ENCODE results near the gene NYNRIN. TPM values are rescaled to one million over a fixed set of nuclear protein-coding genes. Genes with fewer than 3 reads are reported as not detected.
"Not testable (repeated sequence)": the region's sequence is repeated elsewhere in the genome, so short reads cannot be mapped to it uniquely, and the experiment has no call there.

Gene NYNRIN
- total RNA-seq, 1 experiment from 2014 or later, result not detected

DNA sequence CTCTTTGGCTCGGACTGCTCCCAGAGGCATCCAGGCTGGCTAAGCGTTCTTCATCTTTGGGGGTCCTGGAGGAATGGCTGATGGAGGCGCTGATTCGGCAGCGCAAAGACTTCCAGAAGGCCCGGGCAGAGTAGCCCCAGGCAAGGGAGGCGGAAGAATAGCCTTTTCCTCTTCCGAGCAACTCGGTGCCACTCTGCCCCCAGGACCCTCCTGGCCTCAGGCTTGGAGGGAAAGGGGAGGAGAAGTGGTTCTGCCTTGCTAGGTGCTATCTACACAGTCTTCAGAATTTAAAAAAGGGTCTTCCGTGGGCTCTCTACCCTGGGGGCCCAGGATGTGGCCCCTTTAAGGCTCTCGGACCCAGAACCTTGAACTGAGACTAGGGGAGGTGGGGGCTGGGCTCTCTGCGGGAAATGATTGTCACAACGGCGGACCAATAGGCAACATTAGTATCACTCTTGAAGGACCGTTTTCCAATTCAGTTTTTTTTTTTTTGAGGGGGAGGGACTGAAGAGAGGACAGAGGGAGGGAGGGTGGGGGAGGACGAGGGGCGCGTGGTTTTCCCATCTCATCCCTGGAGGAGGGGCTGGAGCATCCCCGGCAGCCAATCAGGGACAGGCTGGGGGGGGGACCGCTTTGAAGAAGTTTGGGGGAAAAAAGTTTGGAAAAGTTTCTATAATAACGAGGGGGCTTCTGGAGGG is 31.1 kb upstream of the NYNRIN start, which contains the start of gene NFATC4:
Gene NFATC4, plus strand, starts transcription at position 671 of the 698 bp plus-strand sequence. CDS start 157 bp downstream, outside the sequence.
- H3K4me2 ChIP-seq (ENCODE audit: low read depth, low read length, poor library complexity, severe bottlenecking), result peak within 1 kb of the TSS; percentile 96
- H3K27ac ChIP-seq (ENCODE audit: low read length), result peak within 1 kb of the TSS; percentile 79
- no peaks in the 10 kb centered on the region for H3K9me3 ChIP-seq (ENCODE audit: low read length)
- H3K4me3 ChIP-seq (ENCODE audit: low read length), result peak within 1 kb of the TSS; percentile 72
- no peaks in the 10 kb centered on the region for H4K20me1 ChIP-seq (ENCODE audit: insufficient read depth, low read depth, low read length)
- peaks cover 57% of the 10 kb centered on the region for H3K4me1 ChIP-seq (ENCODE audit: low read length)
- no peaks in the 10 kb centered on the region for H3K36me3 ChIP-seq (ENCODE audit: insufficient read depth, low read length)
- no peaks in the 10 kb centered on the region for H3K79me2 ChIP-seq (ENCODE audit: low read length)
- no peaks in the 10 kb centered on the region for H3K9me2 ChIP-seq (replicated peaks; ENCODE audit: insufficient read depth, low read length)
- H3K27me3 ChIP-seq (ENCODE audit: low read length), result no peaks in the 10 kb centered on the region
- H2AFZ ChIP-seq (ENCODE audit: low read length), result peak within 1 kb of the TSS; percentile 69
- peak within 1 kb of the TSS; percentile 84 for H3K9ac ChIP-seq (ENCODE audit: low read length)
- peak; percentile 85 for DNase-seq

DNA sequence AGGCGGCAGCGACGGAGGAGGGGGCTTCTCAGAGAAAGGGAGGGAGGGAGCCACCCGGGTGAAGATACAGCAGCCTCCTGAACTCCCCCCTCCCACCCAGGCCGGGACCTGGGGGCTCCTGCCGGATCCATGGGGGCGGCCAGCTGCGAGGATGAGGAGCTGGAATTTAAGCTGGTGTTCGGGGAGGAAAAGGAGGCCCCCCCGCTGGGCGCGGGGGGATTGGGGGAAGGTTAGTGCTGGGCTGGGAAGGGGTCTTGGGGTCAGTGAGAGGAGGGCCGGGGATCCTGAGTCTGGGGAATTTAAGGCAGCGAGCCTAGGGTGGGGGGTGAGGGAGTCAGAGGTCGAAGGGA is 30.6 kb upstream of the NYNRIN start:
- H3K79me2 ChIP-seq (ENCODE audit: low read length), result no peaks in the 10 kb centered on the region
- H3K27me3 ChIP-seq (ENCODE audit: low read length), result no peaks in the 10 kb centered on the region
- H3K36me3 ChIP-seq (ENCODE audit: insufficient read depth, low read length), result no peaks in the 10 kb centered on the region
- peak overlapping the region; percentile 96 for H3K4me2 ChIP-seq (ENCODE audit: low read depth, low read length, poor library complexity, severe bottlenecking)
- H3K4me3 ChIP-seq (ENCODE audit: low read length), result peak overlapping the region; percentile 72
- H3K9me3 ChIP-seq (ENCODE audit: low read length), result no peaks in the 10 kb centered on the region
- H4K20me1 ChIP-seq (ENCODE audit: insufficient read depth, low read depth, low read length), result no peaks in the 10 kb centered on the region
- H3K9ac ChIP-seq (ENCODE audit: low read length), result peak overlapping the region; percentile 75
- no peak for DNase-seq
- peak overlapping the region; percentile 49 for H2AFZ ChIP-seq (ENCODE audit: low read length)
- peaks cover 57% of the 10 kb centered on the region for H3K4me1 ChIP-seq (ENCODE audit: low read length)
- no peaks in the 10 kb centered on the region for H3K9me2 ChIP-seq (replicated peaks; ENCODE audit: insufficient read depth, low read length)
- no peak overlapping the region for H3K27ac ChIP-seq (ENCODE audit: low read length)

DNA sequence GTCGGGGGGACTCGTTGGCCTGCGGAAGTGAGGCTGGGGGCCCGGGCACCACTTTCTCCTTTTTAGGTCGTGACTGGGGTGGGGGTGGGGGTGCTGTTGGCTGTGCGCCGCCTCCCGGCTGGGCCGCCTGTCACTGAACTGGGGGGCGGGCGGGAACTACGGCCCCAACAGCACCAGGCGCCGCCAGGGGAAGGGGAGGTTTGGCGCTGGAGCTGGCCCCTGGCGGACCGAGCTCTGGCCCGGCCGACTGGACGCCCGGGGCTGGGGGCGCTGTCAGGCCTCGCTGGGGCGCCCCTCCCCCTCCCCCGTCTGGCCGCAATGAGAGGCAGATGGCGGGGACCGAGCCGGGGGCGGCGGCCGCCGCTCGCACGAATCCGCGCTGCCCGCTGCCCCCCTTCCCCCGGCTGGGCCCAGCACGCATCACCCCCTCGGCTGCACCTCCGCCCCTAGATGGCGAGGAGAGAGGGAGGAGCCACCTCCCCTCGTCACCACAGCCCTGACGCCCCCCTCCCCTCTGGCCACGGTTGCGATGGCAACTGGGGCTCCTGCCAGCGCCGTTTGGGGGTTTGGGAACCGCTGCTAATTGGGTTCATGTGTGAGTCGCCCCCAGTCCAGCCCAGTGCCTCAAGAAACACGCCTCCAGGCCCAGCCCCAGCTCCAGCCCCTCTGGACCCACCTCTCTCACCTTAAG is 30.1 kb upstream of the NYNRIN start:
- Histone ChIP-seq H3K36me3 (ENCODE audit: insufficient read depth, low read length) (no peaks in the 10 kb centered on the region), H3K9me3 (ENCODE audit: low read length) (no peaks in the 10 kb centered on the region), H2AFZ (ENCODE audit: low read length) (no peak overlapping the region; the same call in 1 of the 2 replicates), H4K20me1 (ENCODE audit: insufficient read depth, low read depth, low read length) (no peaks in the 10 kb centered on the region), H3K4me2 (ENCODE audit: low read depth, low read length, poor library complexity, severe bottlenecking) (peak overlapping the region; percentile 96), H3K79me2 (ENCODE audit: low read length) (no peaks in the 10 kb centered on the region), H3K27ac (ENCODE audit: low read length) (no peak overlapping the region), H3K4me1 (ENCODE audit: low read length) (peaks cover 57% of the 10 kb centered on the region), H3K9me2 (replicated peaks; ENCODE audit: insufficient read depth, low read length) (no peaks in the 10 kb centered on the region), H3K27me3 (ENCODE audit: low read length) (no peaks in the 10 kb centered on the region), H3K9ac (ENCODE audit: low read length) (peak overlapping the region; percentile 75), H3K4me3 (ENCODE audit: low read length) (peak overlapping the region; percentile 72)
- peak; percentile 56 for DNase-seq

DNA sequence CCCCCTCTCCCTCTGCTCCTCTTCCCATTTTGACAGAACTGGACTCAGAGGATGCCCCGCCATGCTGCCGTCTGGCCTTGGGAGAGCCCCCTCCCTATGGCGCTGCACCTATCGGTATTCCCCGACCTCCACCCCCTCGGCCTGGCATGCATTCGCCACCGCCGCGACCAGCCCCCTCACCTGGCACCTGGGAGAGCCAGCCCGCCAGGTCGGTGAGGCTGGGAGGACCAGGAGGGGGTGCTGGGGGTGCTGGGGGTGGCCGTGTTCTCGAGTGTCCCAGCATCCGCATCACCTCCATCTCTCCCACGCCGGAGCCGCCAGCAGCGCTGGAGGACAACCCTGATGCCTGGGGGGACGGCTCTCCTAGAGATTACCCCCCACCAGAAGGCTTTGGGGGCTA is 29.3 kb upstream of the NYNRIN start:
- Histone ChIP-seq H3K4me2 (ENCODE audit: low read depth, low read length, poor library complexity, severe bottlenecking) (no peak overlapping the region), H3K9me2 (replicated peaks; ENCODE audit: insufficient read depth, low read length) (no peaks in the 10 kb centered on the region)
- DNase-seq, result no peak

DNA sequence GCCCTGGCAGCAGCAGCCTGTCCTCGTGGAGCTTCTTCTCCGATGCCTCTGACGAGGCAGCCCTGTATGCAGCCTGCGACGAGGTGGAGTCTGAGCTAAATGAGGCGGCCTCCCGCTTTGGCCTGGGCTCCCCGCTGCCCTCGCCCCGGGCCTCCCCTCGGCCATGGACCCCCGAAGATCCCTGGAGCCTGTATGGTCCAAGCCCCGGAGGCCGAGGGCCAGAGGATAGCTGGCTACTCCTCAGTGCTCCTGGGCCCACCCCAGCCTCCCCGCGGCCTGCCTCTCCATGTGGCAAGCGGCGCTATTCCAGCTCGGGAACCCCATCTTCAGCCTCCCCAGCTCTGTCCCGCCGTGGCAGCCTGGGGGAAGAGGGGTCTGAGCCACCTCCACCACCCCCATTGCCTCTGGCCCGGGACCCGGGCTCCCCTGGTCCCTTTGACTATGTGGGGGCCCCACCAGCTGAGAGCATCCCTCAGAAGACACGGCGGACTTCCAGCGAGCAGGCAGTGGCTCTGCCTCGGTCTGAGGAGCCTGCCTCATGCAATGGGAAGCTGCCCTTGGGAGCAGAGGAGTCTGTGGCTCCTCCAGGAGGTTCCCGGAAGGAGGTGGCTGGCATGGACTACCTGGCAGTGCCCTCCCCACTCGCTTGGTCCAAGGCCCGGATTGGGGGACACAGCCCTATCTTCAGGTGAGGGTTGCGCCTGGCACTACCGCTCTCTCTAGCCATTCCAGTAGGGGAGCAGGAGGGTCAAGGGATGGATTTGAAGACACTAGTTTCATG is 28.7 kb upstream of the NYNRIN start:
- Histone ChIP-seq H3K9me3 (ENCODE audit: low read length) (no peaks in the 10 kb centered on the region), H3K27me3 (ENCODE audit: low read length) (no peaks in the 10 kb centered on the region), H3K79me2 (ENCODE audit: low read length) (no peaks in the 10 kb centered on the region), H2AFZ (ENCODE audit: low read length) (no peak overlapping the region), H3K36me3 (ENCODE audit: insufficient read depth, low read length) (no peaks in the 10 kb centered on the region), H3K4me1 (ENCODE audit: low read length) (peaks cover 55% of the 10 kb centered on the region), H3K4me2 (ENCODE audit: low read depth, low read length, poor library complexity, severe bottlenecking) (no peak overlapping the region), H4K20me1 (ENCODE audit: insufficient read depth, low read depth, low read length) (no peaks in the 10 kb centered on the region), H3K27ac (ENCODE audit: low read length) (no peak overlapping the region), H3K9ac (ENCODE audit: low read length) (no peak overlapping the region), H3K9me2 (replicated peaks; ENCODE audit: insufficient read depth, low read length) (no peaks in the 10 kb centered on the region), H3K4me3 (ENCODE audit: low read length) (no peak overlapping the region)
- no peak for DNase-seq

More for the DNA sequence above, 29.3 kb upstream of the NYNRIN start:
- Histone ChIP-seq H2AFZ (ENCODE audit: low read length) (no peak overlapping the region), H3K4me1 (ENCODE audit: low read length) (peaks cover 57% of the 10 kb centered on the region), H4K20me1 (ENCODE audit: insufficient read depth, low read depth, low read length) (no peaks in the 10 kb centered on the region), H3K36me3 (ENCODE audit: insufficient read depth, low read length) (no peaks in the 10 kb centered on the region), H3K9me3 (ENCODE audit: low read length) (no peaks in the 10 kb centered on the region), H3K79me2 (ENCODE audit: low read length) (no peaks in the 10 kb centered on the region), H3K9ac (ENCODE audit: low read length) (no peak overlapping the region), H3K4me3 (ENCODE audit: low read length) (no peak overlapping the region), H3K27ac (ENCODE audit: low read length) (no peak overlapping the region), H3K27me3 (ENCODE audit: low read length) (no peaks in the 10 kb centered on the region)

DNA sequence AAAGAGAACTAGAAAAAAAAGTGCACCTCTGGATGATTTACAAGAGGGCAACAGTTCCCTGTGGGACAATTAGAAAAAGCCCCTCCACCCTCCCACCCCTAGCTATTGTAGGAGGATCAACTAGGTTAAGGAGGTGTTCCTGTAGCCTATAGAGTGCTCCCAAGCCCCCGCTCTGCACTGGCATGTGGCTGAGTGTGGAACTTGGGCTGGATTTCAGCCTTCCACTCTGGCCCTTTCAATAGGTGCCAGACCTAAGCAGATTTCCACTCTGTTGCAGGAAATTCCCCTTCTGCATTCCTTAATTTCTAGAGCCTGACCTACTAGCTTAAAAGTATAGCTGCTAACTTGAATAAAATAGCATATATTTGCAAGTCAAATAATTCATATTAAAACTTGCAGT is 28.1 kb upstream of the NYNRIN start:
- H3K4me1 ChIP-seq (ENCODE audit: low read length), result peaks cover 50% of the 10 kb centered on the region
- no peaks in the 10 kb centered on the region for H3K27me3 ChIP-seq (ENCODE audit: low read length)
- H3K9ac ChIP-seq (ENCODE audit: low read length), result no peak overlapping the region

DNA sequence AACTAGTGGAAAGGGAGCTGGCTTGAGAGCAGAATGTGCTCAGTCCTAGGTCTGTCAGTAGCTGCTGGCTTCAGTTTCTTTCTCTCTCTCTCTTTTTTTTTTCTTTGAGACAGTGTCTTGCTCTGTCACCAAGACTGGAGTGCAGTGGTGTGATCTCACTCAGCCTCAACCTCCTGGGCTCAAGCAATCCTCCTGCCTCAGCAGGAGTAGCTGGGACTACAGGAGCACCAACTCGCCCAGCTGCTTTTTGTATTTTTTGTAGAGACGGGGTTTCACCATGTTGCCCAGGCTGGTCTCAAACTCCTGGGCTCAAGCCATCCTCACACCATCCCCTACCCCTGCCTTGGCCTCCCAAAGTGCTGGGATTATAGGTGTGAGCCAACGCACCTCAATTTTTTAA is 27.2 kb upstream of the NYNRIN start:
- not testable (repeated sequence) for H3K9ac ChIP-seq (ENCODE audit: low read length); H3K36me3 ChIP-seq (ENCODE audit: insufficient read depth, low read length); H3K27me3 ChIP-seq (ENCODE audit: low read length); H3K9me3 ChIP-seq (ENCODE audit: low read length); DNase-seq; H3K4me3 ChIP-seq (ENCODE audit: low read length); H3K9me2 ChIP-seq (replicated peaks; ENCODE audit: insufficient read depth, low read length); H3K4me2 ChIP-seq (ENCODE audit: low read depth, low read length, poor library complexity, severe bottlenecking); H3K79me2 ChIP-seq (ENCODE audit: low read length); H3K27ac ChIP-seq (ENCODE audit: low read length); H2AFZ ChIP-seq (ENCODE audit: low read length); H4K20me1 ChIP-seq (ENCODE audit: insufficient read depth, low read depth, low read length)
- peaks cover 41% of the 10 kb centered on the region for H3K4me1 ChIP-seq (ENCODE audit: low read length)

More for the DNA sequence above, 28.1 kb upstream of the NYNRIN start:
- Histone ChIP-seq H4K20me1 (ENCODE audit: insufficient read depth, low read depth, low read length) (no peaks in the 10 kb centered on the region), H3K4me3 (ENCODE audit: low read length) (no peak overlapping the region), H3K9me2 (replicated peaks; ENCODE audit: insufficient read depth, low read length) (no peaks in the 10 kb centered on the region), H3K79me2 (ENCODE audit: low read length) (no peaks in the 10 kb centered on the region), H3K27ac (ENCODE audit: low read length) (no peak overlapping the region), H3K36me3 (ENCODE audit: insufficient read depth, low read length) (no peaks in the 10 kb centered on the region), H3K9me3 (ENCODE audit: low read length) (no peaks in the 10 kb centered on the region), H3K4me2 (ENCODE audit: low read depth, low read length, poor library complexity, severe bottlenecking) (peak overlapping the region; percentile 35), H2AFZ (ENCODE audit: low read length) (no peak overlapping the region)
- peak; percentile 47 for DNase-seq
